Lower lobe of right lung (tissue), 2 donors: ENCODE results near the gene ECT2L. TPM values are rescaled to one million over a fixed set of nuclear protein-coding genes. Genes with fewer than 3 reads are reported as not detected.

Experiments
- ATAC-seq, 2 donors: fragments of 200-7000 bp; cut with Tn5 transposase; one replicate each; pipeline ENCODE4 v1.9.1; 2020 to 2022; ENCODE audit warnings: mild to moderate bottlenecking in 2 of 2, moderate library complexity in 2 of 2
- DNase-seq: peaks from one replicate; pipeline ENCODE4 v3.0.0-alpha.2; 2020
- H3K27ac ChIP-seq: fragments of 200-600 bp; one replicate; pipeline ENCODE4 v1.8.0; 2022
- H3K27me3 ChIP-seq: fragments of 200-600 bp; one replicate; pipeline ENCODE4 v1.8.0; 2022; ENCODE audit warnings: low read depth
- H3K36me3 ChIP-seq: fragments of 200-600 bp; one replicate; pipeline ENCODE4 v1.8.0; 2022; ENCODE audit warnings: mild to moderate bottlenecking
- H3K4me1 ChIP-seq: fragments of 200-600 bp; one replicate; pipeline ENCODE4 v1.8.0; 2022
- H3K4me3 ChIP-seq: fragments of 200-600 bp; one replicate; pipeline ENCODE4 v1.8.0; 2022; ENCODE audit warnings: mild to moderate bottlenecking
- H3K9me3 ChIP-seq: fragments of 200-600 bp; one replicate; pipeline ENCODE4 v1.8.0; 2022
- CTCF ChIP-seq: fragments of 200-600 bp; IDR thresholded peaks from one replicate; pipeline ENCODE4 v1.8.0; 2022; ENCODE audit warnings: antibody characterized with exemption, mild to moderate bottlenecking
- intact Hi-C: fragments of 100-400 bp; cut with DNase I; formaldehyde crosslinking; loops from one replicate; pipeline ENCODE4 v1.11.0; 2022
- total RNA-seq: library from RNA; stranded (reverse); fragmentation: NEBNext Ultra II Directional; extraction: Animal tissue kit (Norgen Biotek cat#: 25700); gene quantifications from one replicate; pipeline ENCODE4 v1.2.1, GENCODE V29; 2021
- donor health status: DM: no; HTN: yes; CAD: no; lungs with severe emphysema.

ECT2L gene
- total RNA-seq, 1 donor from 2014 or later, result 3.9 TPM

GRCh38 chr6:138830248-138830647, 34.4 kb downstream of the ECT2L start:
- H3K9me3 ChIP-seq, result no peaks in the 10 kb centered on the region
- no peaks in the 10 kb centered on the region for H3K36me3 ChIP-seq
- H3K27ac ChIP-seq, result no peak overlapping the region
- no peak overlapping the region for H3K4me3 ChIP-seq
- no peak for TF ChIP-seq CTCF
- H3K4me1 ChIP-seq, result no peaks in the 10 kb centered on the region
- no peak for DNase-seq
- ATAC-seq, result no peak
- intact Hi-C loops, result no loop called here
- H3K27me3 ChIP-seq, result no peaks in the 10 kb centered on the region

GRCh38 chr6:138832182-138832581, 36.3 kb downstream of the ECT2L start:
- TF ChIP-seq CTCF, result no peak
- no peaks in the 10 kb centered on the region for H3K27me3 ChIP-seq
- DNase-seq (no peak), ATAC-seq (no peak)
- no peak overlapping the region for H3K27ac ChIP-seq
- H3K9me3 ChIP-seq, result no peaks in the 10 kb centered on the region
- intact Hi-C loops, result no loop called here
- H3K4me3 ChIP-seq, result no peak overlapping the region
- H3K36me3 ChIP-seq, result no peaks in the 10 kb centered on the region
- H3K4me1 ChIP-seq, result no peaks in the 10 kb centered on the region

GRCh38 chr6:138833816-138834539, 38.1 kb downstream of the ECT2L start:
- TF ChIP-seq CTCF, result no peak
- peak; percentile 89 to 90 for ATAC-seq

GRCh38 chr6:138837246-138837645, 41.4 kb downstream of the ECT2L start:
- no peaks in the 10 kb centered on the region for H3K9me3 ChIP-seq
- ATAC-seq, result no peak
- intact Hi-C loops, result no loop called here

More at GRCh38 chr6:138833816-138834539, 38.1 kb downstream of the ECT2L start:
- intact Hi-C loops, result no loop called here
- no peaks in the 10 kb centered on the region for H3K36me3 ChIP-seq
- DNase-seq, result no peak
- H3K4me3 ChIP-seq, result no peak overlapping the region
- no peaks in the 10 kb centered on the region for H3K9me3 ChIP-seq
- H3K27me3 ChIP-seq, result no peaks in the 10 kb centered on the region
- no peaks in the 10 kb centered on the region for H3K4me1 ChIP-seq
- no peak overlapping the region for H3K27ac ChIP-seq

GRCh38 chr6:138844192-138844591, 48.3 kb downstream of the ECT2L start:
- Histone ChIP-seq H3K4me1 (no peaks in the 10 kb centered on the region), H3K9me3 (no peaks in the 10 kb centered on the region), H3K27me3 (no peaks in the 10 kb centered on the region), H3K27ac (no peak overlapping the region), H3K4me3 (no peak overlapping the region), H3K36me3 (no peaks in the 10 kb centered on the region)
- ATAC-seq (peak in 1 of 2 donors; percentile 30), DNase-seq (no peak)
- no peak for TF ChIP-seq CTCF
- intact Hi-C loops, result no loop called here

More at GRCh38 chr6:138837246-138837645, 41.4 kb downstream of the ECT2L start:
- Histone ChIP-seq H3K4me1 (no peaks in the 10 kb centered on the region), H3K36me3 (no peaks in the 10 kb centered on the region), H3K27me3 (no peaks in the 10 kb centered on the region), H3K4me3 (no peak overlapping the region), H3K27ac (no peak overlapping the region)
- no peak for TF ChIP-seq CTCF
- DNase-seq, result no peak
